OCI-LY7 (cell line): ENCODE measurements around the gene LEPROT. TPM values are rescaled to one million over a fixed set of nuclear protein-coding genes. Genes with fewer than 3 reads are reported as not detected.

Experiments
- BruUV-seq: library from RNA; stranded (reverse); fragments of 400-500 nt; replicated peaks from 2 replicates; lab custom pipeline; 2021; lab: Mats Ljungman, UMichigan
- CTCF ChIA-PET: fragments of 300-600 bp; sonication (Branson Sonifier 250); formaldehyde crosslinking; loops from one replicate; lab custom pipeline; 2022; ENCODE audit warnings: antibody characterized with exemption; ENCODE audit not compliant: unreplicated experiment; lab: Charles Lee
- POLR2A ChIA-PET: fragments of 300-600 bp; sonication (Branson Sonifier 250); formaldehyde crosslinking; loops from one replicate; lab custom pipeline; 2022; ENCODE audit warnings: antibody characterized with exemption; lab: Charles Lee
- DNase-seq: peaks from one replicate; pipeline ENCODE4 v3.0.0-alpha.2; 2015; ENCODE audit warnings: low spot score
- H2AFZ ChIP-seq: fragments of 200-600 bp; sonication (generic), shearing (Covaris generic); 2 replicates; pipeline ENCODE4 v1.6.1; 2014; ENCODE audit warnings: mild to moderate bottlenecking, antibody characterized with exemption, low read length, moderate library complexity
- H3K27ac ChIP-seq: fragments of 200-600 bp; sonication (generic); 2 replicates; pipeline ENCODE4 v1.5.1; 2014; ENCODE audit warnings: mixed run types, low read depth, mild to moderate bottlenecking, moderate library complexity, low read length, inconsistent platforms; ENCODE audit not compliant: poor library complexity, severe bottlenecking
- H3K36me3 ChIP-seq: fragments of 200-600 bp; sonication (generic); 2 replicates; pipeline ENCODE4 v1.6.1; 2014; ENCODE audit warnings: mild to moderate bottlenecking, antibody characterized with exemption, low read length, moderate library complexity, mixed read lengths; ENCODE audit not compliant: insufficient read depth
- H3K4me1 ChIP-seq: fragments of 200-600 bp; sonication (generic); 2 replicates; pipeline ENCODE4 v1.5.1; 2014; ENCODE audit warnings: mild to moderate bottlenecking, low read length; ENCODE audit not compliant: insufficient read depth, poor library complexity, severe bottlenecking
- H3K4me2 ChIP-seq: fragments of 200-600 bp; sonication (generic); 2 replicates; pipeline ENCODE4 v1.6.1; 2014; ENCODE audit warnings: mild to moderate bottlenecking, low read length
- H3K4me3 ChIP-seq: fragments of 200-600 bp; sonication (generic); 2 replicates; pipeline ENCODE4 v1.5.1; 2014; ENCODE audit warnings: mild to moderate bottlenecking, low read depth, low read length; ENCODE audit not compliant: poor library complexity, severe bottlenecking
- H3K79me2 ChIP-seq: fragments of 200-600 bp; sonication (generic); 2 replicates; pipeline ENCODE4 v1.6.1; 2016; ENCODE audit warnings: low read depth, mild to moderate bottlenecking, low read length, moderate library complexity, mixed read lengths; ENCODE audit not compliant: insufficient read depth
- H3K9me2 ChIP-seq: fragments of 200-600 bp; sonication (generic); 2 replicates; pipeline ENCODE4 v1.6.1; 2016; ENCODE audit warnings: mild to moderate bottlenecking, low read length, mixed read lengths; ENCODE audit not compliant: insufficient read depth
- H3K9me3 ChIP-seq: fragments of 200-600 bp; sonication (generic); 2 replicates; pipeline ENCODE4 v1.6.1; 2014; ENCODE audit warnings: mild to moderate bottlenecking, mixed run types, low read length, mixed read lengths
- H4K20me1 ChIP-seq: fragments of 200-600 bp; sonication (generic); 2 replicates; pipeline ENCODE4 v1.6.1; 2014; ENCODE audit warnings: mild to moderate bottlenecking, antibody characterized with exemption, low read length, moderate library complexity, mixed read lengths; ENCODE audit not compliant: insufficient read depth
- CTCF ChIP-seq: fragments of 200-600 bp; sonication (generic); conservative IDR thresholded peaks from 2 replicates; pipeline ENCODE4 v1.5.1; 2014; ENCODE audit warnings: mild to moderate bottlenecking, antibody characterized with exemption, low read length, moderate library complexity, mixed read lengths
- EZH2phosphoT487 ChIP-seq: fragments of 200-600 bp; sonication (generic); IDR thresholded peaks from 2 replicates; pipeline ENCODE4 v1.6.1; 2018; ENCODE audit warnings: low read depth, borderline replicate concordance, mild to moderate bottlenecking, mixed run types, antibody characterized with exemption, low read length, moderate library complexity, mixed read lengths
- intact Hi-C: fragments of 100-400 bp; cut with micrococcal nuclease; formaldehyde crosslinking; loops from one replicate; pipeline ENCODE4 v1.10.0; 2022; ENCODE audit not compliant: unreplicated experiment
- total RNA-seq, 2 experiments: library from RNA; depleted of rRNA in 1 of 2; stranded (reverse); fragments of >200 nt in 1 of 2; shearing (Covaris generic) in 1 of 2; gene quantifications; 2 replicates each; pipeline ENCODE4 v1.2.3, GENCODE V29; 2014 to 2022

The LEPROT gene
- total RNA-seq, 2 experiments from 2014 or later: 14.5 to 22.7 TPM

- Histone ChIP-seq H3K4me1 (no peaks in the 10 kb centered on the region), H3K9me2 (no peaks in the 10 kb centered on the region), H3K9me3 (no peaks in the 10 kb centered on the region), H2AFZ (no peak overlapping the region), H3K4me2 (no peak overlapping the region), H4K20me1 (no peaks in the 10 kb centered on the region), H3K27ac (no peak overlapping the region), H3K79me2 (no peaks in the 10 kb centered on the region), H3K36me3 (no peaks in the 10 kb centered on the region), H3K4me3 (no peak overlapping the region)
- BruUV-seq: no TSS peak
- TF ChIP-seq EZH2phosphoT487 (no peak), CTCF (no peak)
- intact Hi-C loops: no loop called here
- DNase-seq: no peak
- ChIA-PET CTCF (no interaction called here), POLR2A (interaction anchor here (0.6 to 1.4 kb wide), 2 partner anchors 10 to 85 kb away, joined by 3 to 6 read pairs; no protein-coding TSS in a partner anchor)
Measured at GRCh38 chr1:65478379-65479026, 58.0 kb downstream of the LEPROT start.

GRCh38 chr1:65479554-65480204 lies 59.2 kb downstream of the LEPROT start:
- BruUV-seq: no TSS peak
- no peaks in the 10 kb centered on the region for H3K79me2 ChIP-seq
- H3K9me3 ChIP-seq: no peaks in the 10 kb centered on the region
- no peak overlapping the region for H2AFZ ChIP-seq
- POLR2A ChIA-PET: interaction anchor here (0.5 kb wide), 1 partner anchor 1647 kb away, joined by 4 read pairs; no protein-coding TSS in a partner anchor
- no peak overlapping the region for H3K4me3 ChIP-seq
- no peaks in the 10 kb centered on the region for H3K36me3 ChIP-seq
- intact Hi-C loops: no loop called here
- H4K20me1 ChIP-seq: no peaks in the 10 kb centered on the region
- CTCF ChIA-PET: no interaction called here
- no peaks in the 10 kb centered on the region for H3K4me1 ChIP-seq
- no peak for DNase-seq
- no peaks in the 10 kb centered on the region for H3K9me2 ChIP-seq
- no peak overlapping the region for H3K27ac ChIP-seq
- no peak overlapping the region for H3K4me2 ChIP-seq
- no peak for TF ChIP-seq CTCF
- no peak for TF ChIP-seq EZH2phosphoT487
